GM04503 (cell line): ENCODE data around the gene LMO7.
"Not testable (repeated sequence)": the region's sequence is repeated elsewhere in the genome, so short reads cannot be mapped to it uniquely, and the experiment has no call there.

Source experiments
- DNase-seq: peaks from one replicate; pipeline ENCODE4 v3.0.0-alpha.2; 2012; ENCODE audit warnings: low read depth

LMO7 gene

DNA sequence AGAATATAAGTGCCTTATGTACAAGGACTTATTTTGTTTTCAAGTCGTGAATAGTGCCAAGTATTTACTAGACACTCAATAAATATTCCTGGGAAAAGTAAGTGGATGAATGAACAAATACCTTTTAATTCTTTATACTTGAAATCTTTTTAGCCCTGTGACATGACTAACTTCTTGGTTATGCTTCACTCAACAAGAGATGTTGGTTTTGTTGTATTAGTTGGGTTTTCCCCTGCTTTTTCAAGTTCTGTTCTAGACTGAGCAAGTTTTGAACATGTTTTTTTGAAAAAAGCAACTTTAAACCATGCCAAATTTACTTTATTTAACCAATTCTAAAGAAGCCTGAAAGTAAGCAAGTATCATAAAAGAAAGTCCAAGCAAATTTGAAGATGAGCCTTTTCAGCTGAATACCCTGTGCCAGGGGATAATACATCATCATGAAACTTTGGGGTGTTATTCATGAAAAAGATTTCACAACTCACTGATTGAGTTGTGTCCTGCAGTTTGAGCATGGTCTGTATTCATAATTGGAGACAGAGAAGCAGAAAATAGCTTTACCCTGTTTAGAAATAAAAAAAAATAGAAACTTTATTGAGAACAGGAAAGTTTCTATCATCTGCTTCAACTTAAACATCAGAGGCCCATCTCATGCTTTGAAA is 11.1 kb downstream of the LMO7 start:
- no peak for DNase-seq

DNA sequence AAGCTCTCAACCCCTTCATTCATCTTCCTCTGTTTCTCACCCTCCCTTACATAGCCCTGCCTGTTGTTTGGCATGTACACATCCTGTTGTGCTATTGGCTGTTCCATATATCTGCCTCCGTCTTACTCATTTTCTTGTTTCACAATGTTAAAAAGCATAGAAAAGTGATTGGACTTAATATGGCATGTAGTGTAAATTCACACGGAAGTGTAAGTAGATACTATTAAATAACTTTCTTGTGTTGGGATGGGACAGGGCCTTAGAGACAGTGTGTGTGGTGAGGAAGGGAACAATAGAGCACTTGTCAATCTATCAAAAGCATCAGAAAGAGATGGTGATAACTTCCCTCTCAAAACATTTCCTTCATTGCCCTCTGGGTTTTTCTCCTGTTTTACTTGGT is 12.3 kb downstream of the LMO7 start:
- no peak for DNase-seq

DNA sequence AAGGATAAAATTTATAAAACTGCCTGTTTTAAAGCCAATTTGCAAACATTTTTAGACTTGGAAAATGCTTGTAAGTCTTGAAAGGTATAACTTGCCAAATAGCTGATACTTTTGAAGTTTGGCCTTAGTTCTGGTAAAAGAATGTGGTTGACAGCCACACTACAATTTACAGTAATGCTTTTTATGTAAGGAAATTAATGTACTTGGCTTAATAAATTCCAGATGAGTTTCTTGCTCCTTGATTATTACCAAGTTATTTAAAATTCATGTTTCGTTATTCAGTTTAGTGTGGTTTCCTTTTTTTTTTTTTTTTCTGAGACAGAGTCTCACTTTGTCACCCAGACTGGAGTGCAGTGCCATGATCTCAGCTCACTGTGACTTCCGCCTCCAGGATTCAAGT is 14.9 kb downstream of the LMO7 start:
- DNase-seq, result no peak

DNA sequence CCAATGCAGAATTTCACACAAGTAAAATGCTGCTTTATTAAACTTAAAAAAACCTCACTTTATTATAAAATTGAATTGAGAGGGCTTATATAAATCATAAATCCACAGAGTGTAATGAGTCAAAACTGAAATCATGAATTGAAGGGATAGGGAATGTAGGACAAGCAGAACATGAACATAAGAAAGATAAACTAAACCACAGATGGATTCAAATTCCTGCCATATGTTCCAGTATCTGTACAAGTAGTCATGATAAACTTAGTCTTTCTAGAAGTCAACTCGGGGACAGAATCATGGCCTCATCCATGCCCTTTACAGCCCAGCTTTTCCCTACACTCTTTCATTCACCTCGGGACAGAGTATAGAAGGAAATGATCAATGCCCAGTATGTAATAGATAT is 16.6 kb downstream of the LMO7 start:
- no peak for DNase-seq

DNA sequence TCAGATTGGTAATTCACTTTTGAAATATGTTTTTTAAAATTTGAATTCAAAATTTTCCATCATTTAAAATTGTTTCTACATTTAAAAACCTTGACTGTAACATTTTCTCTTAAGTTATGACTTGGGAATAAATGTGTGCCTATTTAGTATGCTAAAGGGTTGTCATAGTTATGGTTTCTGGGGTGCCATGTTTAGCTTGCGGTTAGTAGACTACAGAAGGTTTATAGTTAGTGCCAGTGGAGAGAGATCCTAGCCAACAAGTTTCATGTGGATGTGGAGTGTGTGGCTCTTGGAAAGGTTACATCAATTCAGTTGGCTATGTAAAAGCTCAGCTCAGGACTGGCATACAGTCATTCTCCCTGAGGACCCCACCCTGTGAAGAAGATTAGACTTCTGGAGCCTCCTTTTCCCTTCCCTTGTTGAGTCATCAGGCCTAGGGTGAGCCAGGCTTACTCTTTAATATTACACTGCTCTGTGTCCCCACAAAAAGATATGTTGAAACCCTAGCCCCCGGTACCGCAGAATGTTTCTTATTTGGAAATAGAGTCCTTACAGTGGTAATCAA is 20.4 kb downstream of the LMO7 start:
- DNase-seq, result no peak

DNA sequence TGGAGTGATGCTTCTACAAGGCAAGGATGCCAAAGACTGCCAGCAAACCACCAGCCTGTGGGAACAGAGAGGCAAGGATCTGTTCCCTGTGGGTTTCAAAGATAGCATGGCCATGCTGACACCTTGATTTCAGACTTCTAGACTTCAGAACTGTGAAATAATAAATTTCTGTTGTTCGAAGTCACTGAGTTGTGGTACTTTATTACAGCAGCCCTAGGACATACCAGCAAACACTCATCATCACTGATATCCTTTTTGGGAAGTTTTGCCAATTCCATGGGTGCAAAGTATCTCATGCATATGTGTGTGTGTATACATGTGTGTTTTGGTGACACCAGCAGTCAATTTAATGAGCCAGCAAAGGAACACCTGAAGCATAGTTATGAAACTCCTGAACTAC is 21.0 kb downstream of the LMO7 start:
- no peak for DNase-seq

DNA sequence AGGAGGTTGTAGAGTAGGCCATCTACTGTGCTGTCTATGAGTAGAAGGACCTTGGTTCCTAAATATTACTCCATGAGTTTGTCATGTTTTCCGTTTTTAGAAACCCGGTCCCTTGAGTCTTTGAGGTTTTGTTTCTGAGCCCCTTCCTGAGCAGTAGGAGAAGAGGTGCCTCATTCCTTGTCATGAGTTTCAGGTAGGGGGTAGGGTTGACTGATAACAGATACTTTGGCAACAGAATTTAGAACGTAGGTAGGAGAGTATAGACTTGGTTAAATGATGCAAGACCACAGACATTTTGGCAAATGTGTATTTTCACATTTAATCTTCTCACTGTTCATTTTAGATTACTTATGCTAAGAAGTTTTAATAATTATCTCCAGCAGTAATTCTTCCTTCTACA is 24.6 kb downstream of the LMO7 start:
- no peak for DNase-seq

DNA sequence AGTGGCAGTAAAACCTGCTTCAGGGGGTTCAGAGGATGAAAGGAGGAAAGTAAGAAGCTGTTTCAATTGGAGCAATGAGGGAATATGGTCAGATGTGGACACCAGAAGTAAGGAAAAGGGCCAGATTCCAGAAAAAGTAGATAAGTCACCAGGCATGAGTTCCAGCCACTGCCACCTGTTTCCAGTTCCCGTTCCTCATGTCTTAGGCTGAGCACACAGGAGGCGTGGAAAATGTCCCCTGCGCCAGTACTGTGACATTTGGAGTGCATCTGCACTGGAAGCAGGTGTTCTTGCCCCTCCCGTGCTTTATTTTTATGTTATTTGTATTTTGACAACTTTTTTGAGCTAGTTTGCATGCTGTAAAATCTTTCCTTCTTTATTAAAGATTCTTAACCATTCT is 25.3 kb downstream of the LMO7 start:
- DNase-seq, result no peak

DNA sequence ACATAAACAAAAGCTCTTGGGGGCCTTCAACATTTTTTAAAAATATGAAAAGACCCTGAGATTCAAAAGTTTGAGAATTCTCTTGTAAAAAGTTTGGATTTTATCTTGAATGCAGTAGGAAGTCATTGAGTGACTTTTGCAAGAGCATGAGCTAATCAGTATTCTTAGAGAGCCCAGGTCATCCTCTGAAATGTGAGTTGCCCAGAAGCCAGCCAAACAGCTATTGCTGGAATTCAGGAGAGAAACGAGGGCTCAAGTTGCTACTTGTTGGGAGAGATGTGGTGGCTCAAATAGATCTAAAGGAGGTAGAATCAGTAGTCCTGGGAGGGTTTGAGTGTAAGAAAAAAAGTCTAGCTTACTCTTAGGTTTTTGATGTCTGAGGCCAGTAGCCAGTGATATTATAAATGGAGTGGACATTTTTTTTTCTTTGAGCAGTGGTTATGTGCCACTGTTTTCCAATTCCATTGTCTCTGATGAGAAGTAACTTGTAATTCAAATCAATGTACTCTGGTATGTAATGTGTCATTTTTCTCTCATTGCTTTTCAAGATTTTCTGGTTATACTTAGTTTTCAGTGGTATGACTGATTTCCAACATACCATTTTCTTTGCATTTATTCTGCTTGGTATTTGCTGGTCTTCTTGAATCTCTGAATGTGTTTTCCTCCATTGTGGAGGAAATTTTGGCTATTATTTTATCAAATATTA is 30.7 kb downstream of the LMO7 start:
- no peak for DNase-seq

DNA sequence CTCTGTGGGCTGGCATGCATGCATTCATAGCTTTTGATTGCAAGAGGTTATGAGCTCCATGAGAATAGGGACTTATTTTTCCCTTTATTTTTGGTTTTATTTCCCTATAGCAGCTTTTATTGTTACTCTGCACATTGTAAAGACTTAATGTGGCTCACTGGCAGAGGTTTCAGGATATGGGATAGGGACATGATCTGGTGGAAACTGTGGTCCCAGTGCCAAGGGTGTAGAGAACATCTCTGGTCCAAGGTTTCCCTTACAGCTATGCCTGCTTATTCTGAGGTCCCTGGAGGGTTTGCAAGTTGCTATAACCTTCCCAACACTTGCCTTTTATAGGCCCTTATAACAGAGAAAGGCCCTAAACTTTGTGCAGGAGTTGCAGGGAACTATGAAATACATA is 33.6 kb downstream of the LMO7 start:
- no peak for DNase-seq

DNA sequence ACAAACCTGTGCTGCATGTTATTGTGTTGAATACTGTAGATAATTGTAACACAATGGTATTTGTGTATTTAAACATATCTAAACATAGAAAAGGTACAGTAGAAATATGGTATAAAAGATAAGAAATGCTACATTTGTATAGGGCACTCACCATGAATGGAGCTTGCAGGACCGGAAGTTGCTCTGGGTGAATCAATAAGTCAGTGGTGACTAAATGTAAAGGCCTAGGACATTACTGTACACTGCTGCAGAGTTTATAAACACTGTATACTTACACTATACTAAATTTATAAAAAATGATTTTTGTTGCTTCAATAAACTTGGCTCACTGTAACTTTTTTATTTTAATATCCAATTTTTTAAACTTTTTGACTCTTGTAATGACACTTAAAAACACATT is 34.4 kb downstream of the LMO7 start:
- DNase-seq, result no peak

DNA sequence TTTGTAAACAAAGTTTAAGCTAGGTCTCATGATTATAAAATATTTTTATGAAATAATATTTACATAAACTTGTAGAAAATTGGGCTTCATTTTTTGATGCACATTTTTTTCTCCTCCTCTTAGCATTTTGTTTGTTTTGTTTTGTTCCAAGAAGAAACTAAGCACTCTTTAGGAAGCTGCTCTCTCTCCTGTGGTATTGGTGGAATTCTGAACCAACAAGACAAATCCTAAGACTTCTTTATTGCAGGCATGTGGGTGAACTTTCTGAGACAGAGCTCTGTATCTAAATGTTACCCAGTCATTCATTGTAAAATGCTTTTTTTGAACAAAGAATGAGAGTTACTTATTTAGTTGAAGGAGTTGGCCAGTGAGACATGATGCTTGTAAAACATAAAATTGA is 39.3 kb downstream of the LMO7 start:
- no peak for DNase-seq

DNA sequence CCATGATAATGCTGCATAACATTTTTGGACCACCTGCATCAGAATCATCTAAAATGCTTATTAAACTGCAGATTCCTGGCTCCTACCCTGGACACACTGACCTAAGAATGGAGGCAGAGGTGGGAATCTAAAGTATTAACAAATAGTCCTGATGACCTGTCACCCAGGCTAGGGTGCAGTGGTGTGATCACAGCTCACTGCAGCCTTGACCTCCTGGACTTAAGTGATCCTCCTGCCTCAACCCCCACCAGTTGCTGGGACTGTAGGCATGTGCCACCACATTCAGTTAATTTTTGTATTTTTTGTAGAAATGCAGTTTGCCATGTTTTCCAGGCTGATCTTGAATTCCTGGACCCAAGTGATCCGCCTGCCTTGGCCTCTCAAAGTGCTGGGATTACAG is 43.3 kb downstream of the LMO7 start:
- DNase-seq, result no peak

DNA sequence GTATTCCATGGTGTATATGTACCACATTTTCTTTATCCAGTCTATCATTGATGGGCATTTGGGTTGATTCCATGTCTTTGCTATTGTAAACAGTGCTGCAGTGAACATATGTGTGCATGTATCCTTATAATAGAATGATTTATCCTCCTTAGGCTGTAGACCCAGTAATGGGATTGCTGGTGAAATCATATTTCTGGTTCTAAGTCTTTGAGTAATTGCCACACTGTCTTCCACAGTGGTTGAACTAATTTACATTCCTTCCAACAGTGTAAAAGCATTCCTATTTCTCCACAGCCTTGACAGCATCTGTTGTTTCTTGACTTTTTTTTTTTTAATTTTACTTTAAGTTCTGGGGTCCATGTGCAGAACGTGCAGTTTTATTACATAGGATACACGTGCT is 44.1 kb downstream of the LMO7 start:
- DNase-seq, result not testable (repeated sequence)

DNA sequence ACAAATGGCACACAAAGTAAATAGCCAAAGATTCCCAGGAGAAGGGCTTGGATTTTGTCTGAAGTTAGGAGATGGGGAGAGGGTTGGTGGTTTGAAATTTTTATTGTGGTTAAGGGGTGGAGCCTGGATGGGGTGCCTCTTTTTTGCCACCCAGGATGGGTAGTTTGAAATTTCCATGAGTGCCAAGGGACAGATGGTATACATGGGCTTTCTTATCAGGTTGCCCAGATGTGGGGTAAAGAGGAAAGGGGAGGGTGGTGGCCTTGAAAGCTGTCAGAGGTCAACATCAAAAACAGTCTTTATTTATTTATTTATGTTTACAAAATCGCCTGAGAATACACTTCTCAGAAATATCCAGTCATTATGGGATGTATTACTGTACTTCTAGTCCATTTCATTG is 46.2 kb downstream of the LMO7 start:
- no peak for DNase-seq

DNA sequence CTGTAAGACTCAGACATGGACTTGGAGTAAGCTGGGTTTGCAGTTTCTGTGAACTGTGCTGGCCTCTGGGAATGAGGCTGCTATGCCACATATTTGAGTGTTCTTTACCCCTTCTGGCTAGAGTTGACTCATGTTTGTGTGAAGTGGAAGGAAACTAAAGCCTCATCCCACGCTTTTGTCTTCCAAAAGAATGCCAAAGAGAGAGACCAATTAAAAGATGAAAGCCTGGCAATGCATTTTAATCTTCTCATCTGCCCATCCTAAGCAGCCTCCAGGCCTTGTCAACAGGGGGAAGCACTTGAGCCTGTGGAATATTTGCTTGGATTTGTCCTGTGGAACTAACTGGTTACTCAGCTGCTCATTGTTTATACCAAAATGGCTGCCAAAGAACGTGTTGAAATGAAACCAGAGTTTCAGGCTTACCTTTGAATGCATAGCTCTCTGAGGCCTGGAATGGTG is 49.1 kb downstream of the LMO7 start:
- DNase-seq, result peak; percentile 81

DNA sequence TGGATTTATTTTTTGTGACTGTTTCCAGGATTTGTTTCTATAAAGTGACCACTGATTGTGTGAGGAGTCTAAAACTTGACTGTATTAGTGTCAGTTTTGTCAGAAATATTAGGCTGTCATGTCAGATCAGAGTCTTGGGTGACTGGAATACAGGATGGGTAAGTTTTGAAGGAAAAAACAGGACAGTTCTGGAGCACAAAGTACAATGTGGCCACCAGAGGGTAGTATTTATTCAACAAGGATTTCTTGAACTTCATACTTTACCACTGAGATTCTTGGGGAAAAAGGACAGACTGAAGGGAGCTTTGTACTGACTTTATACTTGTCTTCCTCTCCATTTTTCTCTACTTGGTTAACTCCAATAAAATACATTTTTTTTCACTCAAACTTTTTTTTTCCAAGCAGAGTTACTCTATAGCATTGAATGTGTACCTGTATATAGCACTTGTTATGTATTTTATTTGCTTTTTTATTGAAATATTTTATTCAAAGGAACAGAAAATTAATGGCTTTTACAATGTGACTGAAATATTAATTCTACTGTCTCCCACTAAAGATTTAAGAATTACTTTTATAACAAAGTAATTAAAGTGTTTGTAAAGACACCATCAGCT is 51.1 kb downstream of the LMO7 start:
- DNase-seq, result no peak

DNA sequence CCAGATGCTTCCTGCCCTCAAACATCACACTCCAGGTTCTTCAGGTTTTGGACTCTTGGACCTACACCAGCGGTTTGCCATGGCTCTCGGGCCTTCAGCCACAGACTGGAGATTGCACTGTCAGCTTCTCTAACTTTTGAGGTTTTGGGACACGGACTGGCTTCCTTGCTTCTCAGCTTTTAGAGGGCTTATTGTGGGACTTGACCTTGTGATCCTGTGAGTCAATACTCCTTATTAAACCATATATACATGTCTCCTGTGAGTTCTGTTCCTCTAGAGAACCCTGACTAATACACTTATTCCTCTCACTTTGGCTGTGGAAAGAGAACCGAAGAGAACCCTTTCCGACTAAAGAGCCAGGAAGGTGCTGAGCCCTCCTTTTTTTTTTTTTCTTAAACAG is 53.6 kb downstream of the LMO7 start:
- no peak for DNase-seq

DNA sequence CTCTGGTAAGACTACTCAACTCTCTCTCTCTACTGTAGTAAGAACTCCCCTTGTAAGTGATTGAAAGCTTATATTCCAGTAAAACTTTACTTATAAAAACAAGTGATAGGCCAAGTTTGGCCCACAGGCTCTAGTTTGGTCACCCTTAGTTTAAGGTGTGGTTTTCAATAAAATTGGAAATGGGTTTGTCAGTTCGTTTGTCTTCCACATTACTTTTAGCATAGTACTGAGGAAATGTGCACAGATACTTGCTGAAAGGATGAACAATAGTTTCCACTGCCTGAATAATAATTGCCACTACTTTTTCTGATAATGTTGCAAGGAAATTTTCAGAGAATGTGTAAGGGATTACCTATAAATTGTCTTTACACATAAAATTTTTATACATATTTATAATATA is 54.5 kb downstream of the LMO7 start:
- no peak for DNase-seq

DNA sequence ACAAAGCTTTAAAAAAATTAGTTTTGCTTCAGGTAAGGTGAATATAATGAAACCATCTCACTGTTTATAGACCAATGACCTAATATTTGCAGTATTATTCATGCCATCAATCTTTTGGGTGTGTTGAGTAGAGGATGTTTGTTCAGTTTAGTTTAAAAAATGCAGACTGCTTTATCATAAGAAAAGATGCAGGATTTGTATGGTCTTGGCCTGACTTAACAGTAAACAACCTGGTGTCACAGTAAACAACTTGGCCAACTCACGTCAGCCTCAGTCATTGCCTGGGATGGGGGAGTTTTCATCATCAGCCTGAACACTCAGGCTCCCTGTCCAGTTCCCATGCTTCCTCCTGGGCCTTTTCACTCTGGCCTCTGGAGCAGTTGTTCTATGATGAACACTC is 55.1 kb downstream of the LMO7 start:
- DNase-seq, result no peak

DNA sequence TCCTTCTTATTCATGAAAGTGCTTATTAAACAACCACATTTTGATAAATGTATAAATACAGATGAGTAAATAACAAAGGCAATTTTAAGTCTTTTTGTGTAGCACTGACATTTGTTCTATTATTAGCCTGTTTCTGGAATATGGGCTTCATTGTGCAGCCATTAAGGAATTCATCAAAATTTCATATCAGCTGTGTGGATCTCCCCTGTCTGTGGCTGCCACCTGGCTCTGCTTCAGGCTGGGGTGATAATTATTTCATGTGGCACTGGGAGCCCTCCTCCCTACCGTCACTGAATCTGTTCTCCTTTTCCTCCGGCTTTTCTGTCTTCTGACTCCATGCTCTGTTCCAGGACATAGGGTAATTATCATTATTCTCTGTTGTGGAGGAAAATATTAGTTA is 57.1 kb downstream of the LMO7 start:
- DNase-seq, result no peak

DNA sequence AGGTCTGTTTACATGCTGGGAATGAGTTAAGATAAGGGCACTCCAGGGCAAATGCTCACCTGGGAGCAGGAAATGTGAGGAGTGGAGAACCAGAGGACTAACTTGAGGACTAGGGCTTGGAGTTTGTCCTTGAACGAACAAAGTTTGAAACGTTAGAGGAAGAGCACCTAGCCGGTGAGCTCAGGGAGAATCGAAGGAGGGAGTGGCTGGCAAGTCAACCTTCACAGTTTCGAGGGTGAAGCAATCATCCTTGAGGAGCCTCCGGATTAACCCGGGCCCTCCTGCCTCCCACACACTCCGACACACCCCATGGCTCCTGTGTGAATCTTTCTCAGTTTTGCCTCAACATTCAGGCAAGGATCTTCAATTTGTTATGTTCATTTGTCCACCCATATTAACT is 58.6 kb downstream of the LMO7 start:
- no peak for DNase-seq

DNA sequence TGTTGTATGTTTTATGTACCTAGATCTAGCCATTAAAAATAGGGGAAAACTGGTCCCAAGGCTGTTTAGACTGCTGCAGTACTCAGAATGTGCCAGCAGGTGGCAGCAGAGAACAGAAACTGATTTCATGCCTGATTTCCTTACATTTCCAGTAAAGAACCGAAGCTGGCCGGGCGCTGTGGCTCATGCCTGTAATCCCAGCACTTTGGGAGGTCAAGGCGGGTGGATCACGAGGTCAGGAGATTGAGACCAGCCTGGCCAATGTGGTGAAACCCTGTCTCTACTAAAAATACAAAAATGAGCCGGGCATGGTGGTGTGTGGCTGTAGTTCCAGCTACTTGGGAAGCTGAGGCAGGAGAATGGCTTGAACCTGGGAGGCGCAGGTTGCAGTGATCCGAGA is 59.8 kb downstream of the LMO7 start:
- DNase-seq, result not testable (repeated sequence)
